HL-60 (cell line): ENCODE measurements around the gene FYB2.
"Not testable (repeated sequence)": the region's sequence is repeated elsewhere in the genome, so short reads cannot be mapped to it uniquely, and the experiment has no call there.

Source experiments
- DNase-seq, 2 experiments: peaks; one replicate each; pipeline ENCODE4 v3.0.0-alpha.2; 2010 to 2020; ENCODE audit warnings: low read depth in 1 of 2, low spot score in 1 of 2
- H3K27ac ChIP-seq: fragments of 250-450 bp; sonication (Bioruptor Pico); replicated peaks from 2 replicates; pipeline ENCODE4 v1.5.1; 2020; ENCODE audit warnings: mild to moderate bottlenecking, moderate library complexity
- H3K27me3 ChIP-seq: fragments of 250-450 bp; sonication (Bioruptor Pico); 2 replicates; pipeline ENCODE4 v1.5.1; 2021; ENCODE audit warnings: mild to moderate bottlenecking, moderate library complexity; ENCODE audit not compliant: insufficient read depth, poor library complexity, severe bottlenecking
- H3K4me3 ChIP-seq: replicated peaks from 2 replicates; pipeline ENCODE4 v1.5.1; 2011; ENCODE audit warnings: mild to moderate bottlenecking, control low read depth, low read length; ENCODE audit not compliant: insufficient read depth
- GABPA ChIP-seq: IDR thresholded peaks from 2 replicates; pipeline ENCODE4 v1.6.1; 2012; ENCODE audit warnings: low read depth
- POLR2AphosphoS5 ChIP-seq: IDR thresholded peaks from 2 replicates; pipeline ENCODE4 v1.6.1; 2012; ENCODE audit warnings: low read depth
- SPI1 ChIP-seq: IDR thresholded peaks from 2 replicates; pipeline ENCODE4 v1.6.1; 2012; ENCODE audit warnings: low read depth, mild to moderate bottlenecking, borderline replicate concordance
- TF ChIP-seq, protein P1 (sequence below): IDR thresholded peaks from one replicate; pipeline ENCODE4 v1.5.1; 2011; ENCODE audit warnings: low read length, control low read depth, inconsistent platforms; ENCODE audit not compliant: insufficient read depth
- TF ChIP-seq, protein P2 (sequence below): IDR thresholded peaks from 2 replicates; pipeline ENCODE4 v1.6.1; 2012; ENCODE audit warnings: low read depth; ENCODE audit not compliant: insufficient replicate concordance

FYB2 gene

DNA sequence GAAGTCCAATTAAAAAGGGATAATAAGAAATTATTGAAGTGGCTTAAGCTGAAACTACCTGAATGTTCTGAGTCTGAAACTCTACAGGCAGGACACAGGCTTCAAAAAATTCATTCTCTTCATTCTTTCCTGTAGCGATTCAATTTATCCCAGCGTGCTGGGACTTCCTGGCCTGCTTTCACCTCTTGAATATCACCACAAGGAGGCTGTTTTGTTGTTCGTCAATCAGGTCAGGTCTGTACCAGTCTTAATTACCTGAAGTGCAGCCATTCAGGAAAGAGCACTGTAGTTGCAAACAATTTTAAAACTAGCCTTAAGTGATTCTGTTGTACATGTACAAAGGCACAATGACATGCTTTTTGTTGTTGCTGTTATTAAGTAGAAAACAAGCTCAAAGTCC lies 38.4 kb downstream of the FYB2 start:
- no peaks in the 10 kb centered on the region for H3K27me3 ChIP-seq
- TF ChIP-seq POLR2AphosphoS5 = no peak
- DNase-seq = no peak
- H3K27ac ChIP-seq = no peak overlapping the region
- no peak overlapping the region for H3K4me3 ChIP-seq

DNA sequence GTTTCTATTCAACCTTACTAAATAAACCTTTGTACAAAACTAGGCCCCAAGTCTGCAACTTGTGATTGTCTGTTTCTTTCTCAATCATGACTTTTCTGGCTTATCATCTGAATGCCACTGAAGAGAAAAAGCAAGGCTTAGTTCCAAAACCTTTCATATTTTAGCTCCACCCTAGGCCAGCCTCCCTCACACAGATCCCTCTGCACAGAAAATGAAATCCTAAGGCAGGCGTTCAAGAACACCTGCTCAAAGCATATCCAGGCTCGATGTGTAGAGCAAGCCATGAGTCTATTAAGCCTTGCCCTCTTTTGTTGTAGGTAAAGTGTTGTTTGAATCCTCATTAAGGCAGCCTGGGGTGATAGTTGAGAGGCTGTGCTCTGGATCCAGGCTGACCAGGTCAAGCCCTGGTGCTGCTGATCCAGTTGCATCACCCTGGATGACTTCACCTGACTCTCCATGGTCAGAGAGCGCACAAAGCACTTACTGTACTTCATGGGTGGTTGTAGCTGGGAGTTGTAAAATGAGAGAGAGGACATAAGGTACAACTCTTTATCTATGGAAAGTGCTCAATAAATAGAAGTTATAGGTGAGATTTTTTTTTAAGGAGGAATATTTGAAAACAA lies 39.0 kb downstream of the FYB2 start:
- Histone ChIP-seq H3K27ac (no peak overlapping the region), H3K4me3 (no peak overlapping the region), H3K27me3 (no peaks in the 10 kb centered on the region)
- no peak for DNase-seq
- TF ChIP-seq, protein P1, sequence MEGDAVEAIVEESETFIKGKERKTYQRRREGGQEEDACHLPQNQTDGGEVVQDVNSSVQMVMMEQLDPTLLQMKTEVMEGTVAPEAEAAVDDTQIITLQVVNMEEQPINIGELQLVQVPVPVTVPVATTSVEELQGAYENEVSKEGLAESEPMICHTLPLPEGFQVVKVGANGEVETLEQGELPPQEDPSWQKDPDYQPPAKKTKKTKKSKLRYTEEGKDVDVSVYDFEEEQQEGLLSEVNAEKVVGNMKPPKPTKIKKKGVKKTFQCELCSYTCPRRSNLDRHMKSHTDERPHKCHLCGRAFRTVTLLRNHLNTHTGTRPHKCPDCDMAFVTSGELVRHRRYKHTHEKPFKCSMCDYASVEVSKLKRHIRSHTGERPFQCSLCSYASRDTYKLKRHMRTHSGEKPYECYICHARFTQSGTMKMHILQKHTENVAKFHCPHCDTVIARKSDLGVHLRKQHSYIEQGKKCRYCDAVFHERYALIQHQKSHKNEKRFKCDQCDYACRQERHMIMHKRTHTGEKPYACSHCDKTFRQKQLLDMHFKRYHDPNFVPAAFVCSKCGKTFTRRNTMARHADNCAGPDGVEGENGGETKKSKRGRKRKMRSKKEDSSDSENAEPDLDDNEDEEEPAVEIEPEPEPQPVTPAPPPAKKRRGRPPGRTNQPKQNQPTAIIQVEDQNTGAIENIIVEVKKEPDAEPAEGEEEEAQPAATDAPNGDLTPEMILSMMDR = no peak
- TF ChIP-seq POLR2AphosphoS5 = no peak
- TF ChIP-seq GABPA = no peak
- no peak for TF ChIP-seq SPI1
- TF ChIP-seq, protein P2, sequence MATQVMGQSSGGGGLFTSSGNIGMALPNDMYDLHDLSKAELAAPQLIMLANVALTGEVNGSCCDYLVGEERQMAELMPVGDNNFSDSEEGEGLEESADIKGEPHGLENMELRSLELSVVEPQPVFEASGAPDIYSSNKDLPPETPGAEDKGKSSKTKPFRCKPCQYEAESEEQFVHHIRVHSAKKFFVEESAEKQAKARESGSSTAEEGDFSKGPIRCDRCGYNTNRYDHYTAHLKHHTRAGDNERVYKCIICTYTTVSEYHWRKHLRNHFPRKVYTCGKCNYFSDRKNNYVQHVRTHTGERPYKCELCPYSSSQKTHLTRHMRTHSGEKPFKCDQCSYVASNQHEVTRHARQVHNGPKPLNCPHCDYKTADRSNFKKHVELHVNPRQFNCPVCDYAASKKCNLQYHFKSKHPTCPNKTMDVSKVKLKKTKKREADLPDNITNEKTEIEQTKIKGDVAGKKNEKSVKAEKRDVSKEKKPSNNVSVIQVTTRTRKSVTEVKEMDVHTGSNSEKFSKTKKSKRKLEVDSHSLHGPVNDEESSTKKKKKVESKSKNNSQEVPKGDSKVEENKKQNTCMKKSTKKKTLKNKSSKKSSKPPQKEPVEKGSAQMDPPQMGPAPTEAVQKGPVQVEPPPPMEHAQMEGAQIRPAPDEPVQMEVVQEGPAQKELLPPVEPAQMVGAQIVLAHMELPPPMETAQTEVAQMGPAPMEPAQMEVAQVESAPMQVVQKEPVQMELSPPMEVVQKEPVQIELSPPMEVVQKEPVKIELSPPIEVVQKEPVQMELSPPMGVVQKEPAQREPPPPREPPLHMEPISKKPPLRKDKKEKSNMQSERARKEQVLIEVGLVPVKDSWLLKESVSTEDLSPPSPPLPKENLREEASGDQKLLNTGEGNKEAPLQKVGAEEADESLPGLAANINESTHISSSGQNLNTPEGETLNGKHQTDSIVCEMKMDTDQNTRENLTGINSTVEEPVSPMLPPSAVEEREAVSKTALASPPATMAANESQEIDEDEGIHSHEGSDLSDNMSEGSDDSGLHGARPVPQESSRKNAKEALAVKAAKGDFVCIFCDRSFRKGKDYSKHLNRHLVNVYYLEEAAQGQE = no peak

DNA sequence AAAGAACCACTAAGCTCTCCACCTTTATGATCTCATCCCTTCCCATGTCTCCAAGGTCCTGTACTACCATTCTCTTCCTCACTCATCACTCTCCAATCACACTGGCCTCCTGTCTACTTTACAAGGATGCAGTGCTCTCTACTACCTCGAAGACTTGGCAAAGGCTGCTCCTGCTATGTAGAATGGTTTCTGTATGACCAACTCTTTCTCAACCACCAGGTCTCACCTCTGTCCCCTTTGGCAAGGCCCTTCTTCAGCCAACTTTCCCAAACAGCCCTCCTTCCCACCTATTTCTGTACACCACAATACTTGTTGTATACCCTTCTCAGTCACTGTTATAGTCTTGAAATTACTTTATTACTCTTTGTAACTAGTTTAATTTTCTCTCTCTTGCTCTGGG lies 41.2 kb downstream of the FYB2 start:
- Histone ChIP-seq H3K4me3 (no peak overlapping the region), H3K27ac (no peak overlapping the region), H3K27me3 (no peaks in the 10 kb centered on the region)
- TF ChIP-seq, protein P2 = no peak
- TF ChIP-seq GABPA = no peak
- TF ChIP-seq POLR2AphosphoS5 = no peak
- TF ChIP-seq SPI1 = no peak
- TF ChIP-seq, protein P1 = no peak
- DNase-seq = no peak

DNA sequence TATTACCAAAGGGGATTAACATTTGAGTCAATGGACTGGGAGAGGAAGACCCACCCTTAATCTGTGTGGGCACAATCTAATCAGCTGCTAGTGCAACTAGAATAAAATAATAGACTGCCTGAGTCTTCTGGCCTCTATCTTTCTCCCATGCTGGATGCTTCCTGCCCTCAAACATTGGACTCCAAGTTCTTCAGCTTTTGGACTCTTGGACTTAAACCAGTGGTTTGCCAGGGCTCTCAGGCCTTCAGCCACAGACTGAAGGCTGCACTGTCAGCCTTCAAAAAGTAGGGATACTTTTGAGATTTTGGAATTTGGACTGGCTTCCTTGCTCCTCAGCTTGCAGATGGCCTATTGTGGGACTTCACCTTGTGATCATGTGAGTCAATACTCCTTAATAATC lies 44.5 kb downstream of the FYB2 start:
- H3K27me3 ChIP-seq, DNase-seq, H3K4me3 ChIP-seq, H3K27ac ChIP-seq: not testable (repeated sequence)

DNA sequence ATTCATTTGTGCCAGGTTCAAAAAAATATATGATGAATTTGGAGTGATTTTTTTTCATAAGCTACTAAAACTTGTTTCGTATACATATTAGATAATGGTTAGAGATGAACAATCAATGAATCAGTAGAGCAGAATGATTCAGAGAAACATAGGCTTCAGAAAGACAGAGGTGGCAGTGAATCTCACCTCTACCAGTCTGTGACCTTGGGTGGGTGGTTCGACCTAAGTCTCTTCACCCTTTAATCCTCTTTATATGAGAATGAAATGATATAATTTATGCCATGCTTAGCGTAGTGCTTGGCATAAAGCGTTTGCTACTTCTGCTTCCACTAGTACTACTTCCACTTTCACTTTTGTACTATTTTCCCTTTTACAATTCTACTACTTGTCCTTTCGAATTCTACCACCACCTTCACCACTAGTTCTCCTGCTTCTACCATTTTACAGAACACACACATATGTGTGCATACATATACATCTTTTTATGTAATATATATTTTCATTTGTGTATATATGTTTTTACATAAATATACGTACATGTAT lies 45.1 kb downstream of the FYB2 start:
- peak overlapping the region; percentile 14; the same call in 1 of the 2 replicates for H3K4me3 ChIP-seq

More for the DNA sequence above, 45.1 kb downstream of the FYB2 start:
- DNase-seq = peak in 1 of 2 experiments; percentile 1
- no peak overlapping the region for H3K27ac ChIP-seq
- no peak for TF ChIP-seq POLR2AphosphoS5
- TF ChIP-seq SPI1 = no peak
- TF ChIP-seq, protein P2 = no peak
- TF ChIP-seq, protein P1 = no peak
- TF ChIP-seq GABPA = no peak
- H3K27me3 ChIP-seq = peaks cover 2% of the 10 kb centered on the region
